Kidney (tissue), 14 donors: Measurements from ENCODE around the gene RNF224. TPM values are rescaled to one million over a fixed set of nuclear protein-coding genes. Genes with fewer than 3 reads are reported as not detected.

Source experiments
- DNase-seq, 5 donors: peaks; one replicate each; pipeline ENCODE4 v3.0.0-alpha.2; 2013 to 2020
- FAIRE-seq: peaks from 2 replicates; lab custom pipeline; 2012; peaks lifted over from hg19 to GRCh38; lab: Jason Lieb, UNC
- H3K27ac ChIP-seq, 2 donors: one replicate each; pipeline ENCODE4 v1.7.0; 2013; ENCODE audit warnings: low read depth in 2 of 2, low read length in 2 of 2, inconsistent platforms in 1 of 2
- H3K27me3 ChIP-seq: one replicate; pipeline ENCODE4 v1.7.1; 2013; ENCODE audit warnings: low read length, inconsistent platforms; ENCODE audit not compliant: control insufficient read depth, insufficient read depth
- H3K36me3 ChIP-seq, 3 donors: one replicate each; pipeline versions ENCODE4 v1.7.0 to v1.7.1; 2013; ENCODE audit warnings: low read length in 3 of 3, control low read depth in 1 of 3, inconsistent platforms in 1 of 3; ENCODE audit not compliant: insufficient read depth in 3 of 3, control insufficient read depth in 2 of 3
- H3K4me1 ChIP-seq, 3 donors: one replicate each; pipeline versions ENCODE4 v1.7.0 to v1.7.1; 2013; ENCODE audit warnings: low read length in 3 of 3, inconsistent platforms in 1 of 3, low read depth in 1 of 3; ENCODE audit not compliant: control insufficient read depth in 2 of 3, insufficient read depth in 2 of 3
- H3K4me3 ChIP-seq, 3 donors: one replicate each; pipeline versions ENCODE4 v1.7.0 to v1.8.1; 2013; ENCODE audit warnings: low read length in 3 of 3, control low read depth in 1 of 3, inconsistent platforms in 1 of 3
- H3K9ac ChIP-seq, 3 donors: one replicate each; pipeline versions ENCODE4 v1.7.0 to v1.7.1; 2013; ENCODE audit warnings: low read length in 3 of 3, control low read depth in 1 of 3, inconsistent platforms in 1 of 3
- H3K9me3 ChIP-seq, 3 donors: one replicate each; pipeline versions ENCODE4 v1.7.0 to v1.7.1; 2013; ENCODE audit warnings: low read length in 3 of 3, control low read depth in 1 of 3, inconsistent platforms in 1 of 3; ENCODE audit not compliant: control insufficient read depth in 2 of 3, insufficient read depth in 1 of 3
- intact Hi-C: fragments of 100-400 bp; cut with DNase I; formaldehyde crosslinking; loops from one replicate; pipeline ENCODE4 v1.11.1; 2022
- polyA plus RNA-seq: library from polyadenylated mRNA; stranded (reverse); fragments of 350-450 nt; fragmentation: Illumina TruSeq; extraction: RNeasy Lipid Tissue Mini Kit (QIAGEN cat#74804); gene quantifications from one replicate; pipeline ENCODE4 v1.2.3, GENCODE V29; 2014; ENCODE audit warnings: low read depth, low replicate concordance; ENCODE audit not compliant: insufficient read depth
- total RNA-seq: library from RNA; stranded (reverse); fragmentation: NEBNext Ultra II Directional; extraction: Animal tissue kit (Norgen Biotek cat#: 25700); gene quantifications from one replicate; pipeline ENCODE4 v1.2.1, GENCODE V29; 2021
- TF ChIP-seq, protein P1 (sequence below): IDR thresholded peaks from 3 replicates; pipeline ENCODE4 v1.5.1; 2012; ENCODE audit warnings: mild to moderate bottlenecking, moderate library complexity, borderline replicate concordance; ENCODE audit not compliant: insufficient read depth; ENCODE audit errors: extremely low read depth
- donor health status: control.
- donor health status: control.
- donor health status: control.
- donor health status: control.
- donor health status: control.
- donor health status: DM: yes; HTN: yes; CAD: no.
- donor health status: Normal renal cell carcinoma (clear cell type).

Gene RNF224
- total and polyA plus RNA-seq, 2 donors from 2014 or later = 0.80 to 0.85 TPM

DNA sequence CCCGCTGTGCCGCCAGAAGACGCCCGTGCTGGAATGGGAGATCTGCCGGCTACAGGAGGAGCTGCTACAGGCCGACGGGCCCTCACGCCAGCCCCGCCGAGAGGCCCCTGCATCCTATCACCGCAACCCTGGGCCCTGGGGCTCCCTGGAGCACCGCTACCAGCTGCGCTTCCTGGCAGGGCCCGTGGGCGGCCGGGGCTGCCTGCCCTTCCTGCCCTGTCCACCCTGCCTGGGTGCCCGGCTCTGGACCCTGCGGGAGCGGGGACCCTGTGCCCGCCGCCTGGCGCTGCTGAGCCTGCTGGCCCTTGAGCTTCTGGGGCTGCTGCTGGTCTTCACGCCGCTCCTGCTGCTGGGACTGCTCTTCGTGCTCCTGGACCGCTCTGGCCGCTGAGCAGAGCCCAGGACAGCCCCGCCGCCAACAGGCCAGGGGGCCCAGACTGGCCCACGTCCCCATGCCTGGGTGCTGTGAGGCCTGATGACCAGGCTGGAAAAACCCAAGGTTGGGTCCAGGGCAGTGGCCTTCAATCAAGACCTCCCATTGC is 9.0 kb upstream of the RNF224 start:
- H3K9me3 ChIP-seq = no peaks in the 10 kb centered on the region

DNA sequence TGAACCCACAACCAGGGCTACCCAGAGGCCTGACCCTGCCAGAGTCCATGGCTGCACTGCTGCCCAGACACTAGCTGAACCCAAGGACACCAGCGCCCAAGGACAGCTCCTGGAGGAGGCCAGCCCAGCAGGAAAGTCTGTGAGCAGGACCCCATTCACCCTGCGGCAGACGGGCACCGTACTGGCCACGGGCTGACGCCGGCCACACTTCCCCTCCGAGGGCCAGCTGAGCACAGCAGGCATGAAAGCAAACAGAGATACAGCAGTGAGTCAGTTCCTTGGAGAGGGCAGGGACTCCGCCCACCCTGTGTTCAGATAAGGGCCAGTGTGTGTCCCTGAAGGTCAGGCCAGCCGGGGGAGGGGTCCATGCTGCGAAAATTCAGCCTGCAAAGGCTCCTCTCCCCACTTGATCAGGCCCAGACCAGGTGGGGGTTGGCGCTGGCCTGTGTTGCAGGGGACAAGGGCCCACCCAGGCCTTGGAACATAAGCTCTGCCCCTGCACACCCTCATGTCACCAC is 8.5 kb upstream of the RNF224 start:
- intact Hi-C loops = no loop called here
- H3K9me3 ChIP-seq = no peaks in the 10 kb centered on the region
- no peak overlapping the region for H3K4me3 ChIP-seq
- H3K9ac ChIP-seq = no peak overlapping the region
- peaks cover 0 to 27% (median 0%) of the 10 kb centered on the region in 3 donors for H3K4me1 ChIP-seq
- no peaks in the 10 kb centered on the region for H3K27me3 ChIP-seq
- peaks cover 0 to 2% (median 0%) of the 10 kb centered on the region in 3 donors for H3K36me3 ChIP-seq
- FAIRE-seq (no peak), DNase-seq (no peak)
- H3K27ac ChIP-seq = no peak overlapping the region
- TF ChIP-seq, protein P1, sequence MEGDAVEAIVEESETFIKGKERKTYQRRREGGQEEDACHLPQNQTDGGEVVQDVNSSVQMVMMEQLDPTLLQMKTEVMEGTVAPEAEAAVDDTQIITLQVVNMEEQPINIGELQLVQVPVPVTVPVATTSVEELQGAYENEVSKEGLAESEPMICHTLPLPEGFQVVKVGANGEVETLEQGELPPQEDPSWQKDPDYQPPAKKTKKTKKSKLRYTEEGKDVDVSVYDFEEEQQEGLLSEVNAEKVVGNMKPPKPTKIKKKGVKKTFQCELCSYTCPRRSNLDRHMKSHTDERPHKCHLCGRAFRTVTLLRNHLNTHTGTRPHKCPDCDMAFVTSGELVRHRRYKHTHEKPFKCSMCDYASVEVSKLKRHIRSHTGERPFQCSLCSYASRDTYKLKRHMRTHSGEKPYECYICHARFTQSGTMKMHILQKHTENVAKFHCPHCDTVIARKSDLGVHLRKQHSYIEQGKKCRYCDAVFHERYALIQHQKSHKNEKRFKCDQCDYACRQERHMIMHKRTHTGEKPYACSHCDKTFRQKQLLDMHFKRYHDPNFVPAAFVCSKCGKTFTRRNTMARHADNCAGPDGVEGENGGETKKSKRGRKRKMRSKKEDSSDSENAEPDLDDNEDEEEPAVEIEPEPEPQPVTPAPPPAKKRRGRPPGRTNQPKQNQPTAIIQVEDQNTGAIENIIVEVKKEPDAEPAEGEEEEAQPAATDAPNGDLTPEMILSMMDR = no peak

More for the DNA sequence above, 9.0 kb upstream of the RNF224 start:
- Histone ChIP-seq H3K4me3 (no peak overlapping the region), H3K27me3 (no peaks in the 10 kb centered on the region), H3K36me3 (peaks cover 0 to 2% (median 0%) of the 10 kb centered on the region in 3 donors), H3K9ac (no peak overlapping the region), H3K27ac (no peak overlapping the region), H3K4me1 (peaks cover 0 to 27% (median 0%) of the 10 kb centered on the region in 3 donors)
- FAIRE-seq (no peak), DNase-seq (no peak)
- intact Hi-C loops = no loop called here
- TF ChIP-seq, protein P1 = no peak

DNA sequence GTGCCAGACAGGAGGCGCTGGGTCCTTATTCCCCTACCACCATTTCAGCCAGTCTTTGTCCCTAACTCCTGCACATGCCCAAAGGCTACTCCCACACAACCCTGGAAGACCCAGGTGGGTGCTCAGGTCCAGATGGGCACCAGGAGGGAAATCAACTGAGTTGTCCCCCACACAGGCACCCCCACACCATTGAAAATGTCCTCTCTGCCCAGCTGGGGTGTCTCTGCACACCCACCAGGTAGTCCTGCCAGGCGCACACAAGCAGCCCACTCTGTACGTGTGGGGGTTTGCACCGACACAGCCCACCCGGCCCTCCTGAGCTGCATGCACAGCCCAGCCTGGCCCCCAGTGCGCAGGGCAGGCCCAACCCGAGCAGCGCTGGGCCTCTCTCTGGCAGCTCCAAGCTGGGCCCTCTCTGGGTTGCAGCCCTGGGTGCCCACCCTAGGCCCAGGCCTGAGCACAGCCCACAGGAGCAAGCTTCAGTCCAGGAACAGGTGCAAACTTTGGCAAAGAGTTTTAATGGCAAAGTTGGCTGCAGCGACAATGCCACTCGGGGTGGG is 7.5 kb upstream of the RNF224 start:
- no peak for FAIRE-seq
- no peak for DNase-seq
- TF ChIP-seq, protein P1 = no peak
- Histone ChIP-seq H3K9me3 (no peaks in the 10 kb centered on the region), H3K27me3 (no peaks in the 10 kb centered on the region), H3K36me3 (no peaks in the 10 kb centered on the region), H3K4me3 (no peak overlapping the region), H3K9ac (no peak overlapping the region), H3K4me1 (peaks cover 0 to 30% (median 2%) of the 10 kb centered on the region in 3 donors), H3K27ac (no peak overlapping the region)
- intact Hi-C loops = no loop called here
